SK-N-SH (cell line): ENCODE measurements around the gene MS4A8. TPM values are rescaled to one million over a fixed set of nuclear protein-coding genes. Genes with fewer than 3 reads are reported as not detected.

Experiments used
- CTCF ChIA-PET: fragments of 300-600, 350-600 bp; formaldehyde crosslinking; extraction: SDS; loops from one replicate; lab custom pipeline; 2021; lab: Yijun Ruan, JAX
- POLR2A ChIA-PET: fragments of 350-600 bp; sonication (Branson Sonifier 250); formaldehyde crosslinking; extraction: SDS; loops from one replicate; lab custom pipeline; 2020; ENCODE audit warnings: antibody characterized with exemption, inconsistent platforms; lab: Yijun Ruan, JAX
- DNase-seq: peaks from one replicate; pipeline ENCODE4 v3.0.0; 2012
- H2AFZ ChIP-seq: fragments of 200-600 bp; sonication (generic); 2 replicates; pipeline ENCODE4 v1.8.1; 2016; ENCODE audit warnings: antibody characterized with exemption, mild to moderate bottlenecking, low read depth
- H3F3A ChIP-seq: fragments of 200-600 bp; sonication (generic); replicated peaks from 2 replicates; pipeline ENCODE3; 2016; ENCODE audit warnings: antibody characterized with exemption, mild to moderate bottlenecking; ENCODE audit not compliant: insufficient read depth
- H3K27ac ChIP-seq, 2 experiments: fragments of 200-500 bp in 1 of 2; fragments of 200-600 bp in 1 of 2; sonication (Bioruptor generic) in 1 of 2; sonication (generic), shearing (Covaris generic) in 1 of 2; 2 replicates each; pipeline versions ENCODE4 v1.5.1 to v1.6.1; 2014 to 2016; ENCODE audit warnings: low read depth in 2 of 2, inconsistent platforms in 1 of 2, low read length in 1 of 2, mild to moderate bottlenecking in 1 of 2, mixed read lengths in 1 of 2
- H3K27me3 ChIP-seq: fragments of 200-600 bp; sonication (generic), shearing (Covaris generic); 2 replicates; pipeline ENCODE4 v1.6.1; 2016; ENCODE audit warnings: mixed run types; ENCODE audit not compliant: insufficient read depth
- H3K36me3 ChIP-seq, 2 experiments: fragments of 200-500 bp in 1 of 2; fragments of 200-600 bp in 1 of 2; sonication (Bioruptor generic) in 1 of 2; sonication (generic) in 1 of 2; replicated peaks in 1 of 2; 2 replicates each; pipeline versions ENCODE3 to v1.5.1; 2014 to 2016; ENCODE audit warnings: low read length in 1 of 2, mild to moderate bottlenecking in 1 of 2; ENCODE audit not compliant: insufficient read depth in 2 of 2, control insufficient read depth in 1 of 2
- H3K4me1 ChIP-seq, 2 experiments: fragments of 200-500 bp in 1 of 2; fragments of 200-600 bp in 1 of 2; sonication (Bioruptor generic) in 1 of 2; sonication (generic), shearing (Covaris generic) in 1 of 2; 2 replicates each; pipeline versions ENCODE4 v1.5.1 to v1.6.1; 2014 to 2016; ENCODE audit warnings: low read depth in 1 of 2, low read length in 1 of 2, mixed run types in 1 of 2; ENCODE audit not compliant: insufficient read depth in 2 of 2, control insufficient read depth in 1 of 2
- H3K4me2 ChIP-seq: fragments of 200-600 bp; sonication (generic), shearing (Covaris generic); 2 replicates; pipeline ENCODE4 v1.6.1; 2017; ENCODE audit warnings: mixed run types
- H3K4me3 ChIP-seq, 2 experiments: fragments of 200-500 bp in 1 of 2; fragments of 200-600 bp in 1 of 2; sonication (Bioruptor generic) in 1 of 2; sonication (generic), shearing (Covaris generic) in 1 of 2; 2 replicates each; pipeline versions ENCODE4 v1.5.1 to v1.8.1; 2014 to 2016; ENCODE audit warnings: low read depth in 2 of 2, inconsistent platforms in 1 of 2, low read length in 1 of 2, mild to moderate bottlenecking in 1 of 2, mixed read lengths in 1 of 2, moderate library complexity in 1 of 2
- H3K79me2 ChIP-seq: fragments of 200-600 bp; sonication (generic); 2 replicates; pipeline ENCODE4 v1.8.1; 2017; ENCODE audit warnings: mild to moderate bottlenecking; ENCODE audit not compliant: insufficient read depth
- H3K9ac ChIP-seq: fragments of 200-600 bp; sonication (generic); 2 replicates; pipeline ENCODE4 v1.6.1; 2017; ENCODE audit warnings: mixed run types
- H3K9me2 ChIP-seq: fragments of 200-600 bp; sonication (generic); 2 replicates; pipeline ENCODE4 v1.6.1; 2017; ENCODE audit warnings: mixed run types
- H3K9me3 ChIP-seq: fragments of 200-600 bp; sonication (generic); 2 replicates; pipeline ENCODE4 v1.6.1; 2017; ENCODE audit warnings: mixed run types, mild to moderate bottlenecking, moderate library complexity
- H4K20me1 ChIP-seq: fragments of 200-600 bp; sonication (generic); 2 replicates; pipeline ENCODE4 v1.6.1; 2017; ENCODE audit warnings: mild to moderate bottlenecking, mixed run types; ENCODE audit not compliant: insufficient read depth
- CHD2 ChIP-seq: fragments of 150-350 bp; IDR thresholded peaks from 2 replicates; pipeline ENCODE4 v1.6.1; 2018; ENCODE audit warnings: low read length; ENCODE audit not compliant: partially characterized antibody
- EZH2phosphoT487 ChIP-seq: fragments of 200-600 bp; sonication (generic); IDR thresholded peaks from 2 replicates; pipeline ENCODE4 v1.6.1; 2017; ENCODE audit warnings: low read depth, mixed run types, mild to moderate bottlenecking, antibody characterized with exemption, moderate library complexity, borderline replicate concordance
- FOXJ3 ChIP-seq: sonication (generic); formaldehyde crosslinking; IDR thresholded peaks from 2 replicates; pipeline ENCODE4 v1.5.1; 2020; ENCODE audit warnings: mild to moderate bottlenecking, missing genetic modification reagents
- IRF3 ChIP-seq: fragments of 150-350 bp; IDR thresholded peaks from 2 replicates; pipeline ENCODE4 v1.6.1; 2016; ENCODE audit warnings: mild to moderate bottlenecking, low read depth, low read length
- JUND ChIP-seq: IDR thresholded peaks from 2 replicates; pipeline ENCODE4 v1.4.0; 2012
- NFIC ChIP-seq: IDR thresholded peaks from 2 replicates; pipeline ENCODE4 v1.4.0; 2012; ENCODE audit warnings: borderline replicate concordance
- SIN3A ChIP-seq: IDR thresholded peaks from 2 replicates; pipeline ENCODE4 v1.6.1; 2012; ENCODE audit warnings: low read depth, mild to moderate bottlenecking, low read length, moderate library complexity, borderline replicate concordance
- SMC3 ChIP-seq: IDR thresholded peaks from 2 replicates; pipeline ENCODE4 v1.6.1; 2012; ENCODE audit warnings: low read depth, low read length, improper control_type of control experiment
- TAF1 ChIP-seq: IDR thresholded peaks from 2 replicates; pipeline ENCODE4 v1.6.1; 2012; ENCODE audit warnings: low read depth, mild to moderate bottlenecking, low read length, moderate library complexity, borderline replicate concordance
- TEAD4 ChIP-seq: IDR thresholded peaks from 2 replicates; pipeline ENCODE4 v1.4.0; 2012; ENCODE audit warnings: mild to moderate bottlenecking, borderline replicate concordance; ENCODE audit not compliant: insufficient read depth
- USF1 ChIP-seq: IDR thresholded peaks from 2 replicates; pipeline ENCODE4 v1.4.0; 2012; ENCODE audit warnings: low read depth, borderline replicate concordance
- YY1 ChIP-seq: IDR thresholded peaks from 2 replicates; pipeline ENCODE4 v1.4.0; 2012; ENCODE audit warnings: low read depth, mild to moderate bottlenecking
- ZBTB33 ChIP-seq: IDR thresholded peaks from 2 replicates; pipeline ENCODE4 v1.4.0; 2012; ENCODE audit warnings: low read depth, borderline replicate concordance
- WGBS: methylation state at CpG from one replicate; pipeline ENCODE4 v1.1.6; 2017; ENCODE audit warnings: low lambda C conversion rate; 5-methylcytosine and 5-hydroxymethylcytosine counted together
- polyA plus RNA-seq, 3 experiments: library from polyadenylated mRNA; depleted of rRNA; stranded (reverse); fragments of >200 nt; gene quantifications; 2 replicates each; pipeline ENCODE4 v1.2.3, GENCODE V29; 2012

MS4A8 gene
- polyA plus RNA-seq, 1 of the 3 experiments (the other 2 are of a cell fraction) = not detected

GRCh38 chr11:60748225-60748624 is 48.8 kb downstream of the MS4A8 start (continued):
- TF ChIP-seq FOXJ3 (CRISPR knock-in tag) (no peak), JUND (no peak), SIN3A (no peak), TEAD4 (no peak), NFIC (no peak), ZBTB33 (no peak)

- Histone ChIP-seq H3K36me3 (no peaks in the 10 kb centered on the region), H3K4me1 (no peaks in the 10 kb centered on the region), H3K9me2 (no peaks in the 10 kb centered on the region), H4K20me1 (no peaks in the 10 kb centered on the region), H3K4me2 (no peak overlapping the region), H3F3A (no peaks in the 10 kb centered on the region), H3K4me3 (no peak overlapping the region), H2AFZ (no peak overlapping the region), H3K9ac (no peak overlapping the region), H3K79me2 (no peaks in the 10 kb centered on the region), H3K9me3 (no peaks in the 10 kb centered on the region), H3K27ac (no peak overlapping the region), H3K27me3 (peaks cover 37% of the 10 kb centered on the region; the same call in 1 of the 2 replicates)
- 13% methylated on average over 5 of the region's 8 CpGs for WGBS
- POLR2A ChIA-PET = no interaction called here
- CTCF ChIA-PET = interaction anchor here (1.5 to 1.6 kb wide), 3 partner anchors 8 to 82 kb away, joined by 3 to 8 read pairs (median 4); partner anchors contain the start of gene MS4A15
- no peak for DNase-seq
- TF ChIP-seq USF1 (no peak), CHD2 (no peak), NFIC (no peak), SIN3A (no peak), IRF3 (no peak), TAF1 (no peak), YY1 (no peak)
These were observed 49.4 kb downstream of the MS4A8 start for GRCh38 chr11:60748821-60749220.

- Histone ChIP-seq H3K4me1 (no peaks in the 10 kb centered on the region), H3K79me2 (no peaks in the 10 kb centered on the region), H3K36me3 (no peaks in the 10 kb centered on the region), H3K27ac (no peak overlapping the region), H3K9me2 (no peaks in the 10 kb centered on the region), H4K20me1 (no peaks in the 10 kb centered on the region), H3K27me3 (peaks cover 41% of the 10 kb centered on the region; the same call in 1 of the 2 replicates), H3K9me3 (no peaks in the 10 kb centered on the region), H2AFZ (no peak overlapping the region), H3F3A (no peaks in the 10 kb centered on the region), H3K4me3 (no peak overlapping the region), H3K4me2 (no peak overlapping the region), H3K9ac (no peak overlapping the region)
- 6% methylated on average over 3 of the region's 3 CpGs for WGBS
- CTCF ChIA-PET = no interaction called here
- TF ChIP-seq EZH2phosphoT487 (no peak), SMC3 (no peak), CHD2 (no peak), JUND (no peak)
- POLR2A ChIA-PET = no interaction called here
- DNase-seq = no peak
These were observed 51.5 kb downstream of the MS4A8 start for GRCh38 chr11:60750911-60751310.
